ENCODE measurements around the gene ZFPM1. TPM values are rescaled to one million over a fixed set of nuclear protein-coding genes. Genes with fewer than 3 reads are reported as not detected.

ZFPM1 gene
- total RNA-seq, 2 donors from 2014 or later, result 18.1 to 21.5 TPM

DNA sequence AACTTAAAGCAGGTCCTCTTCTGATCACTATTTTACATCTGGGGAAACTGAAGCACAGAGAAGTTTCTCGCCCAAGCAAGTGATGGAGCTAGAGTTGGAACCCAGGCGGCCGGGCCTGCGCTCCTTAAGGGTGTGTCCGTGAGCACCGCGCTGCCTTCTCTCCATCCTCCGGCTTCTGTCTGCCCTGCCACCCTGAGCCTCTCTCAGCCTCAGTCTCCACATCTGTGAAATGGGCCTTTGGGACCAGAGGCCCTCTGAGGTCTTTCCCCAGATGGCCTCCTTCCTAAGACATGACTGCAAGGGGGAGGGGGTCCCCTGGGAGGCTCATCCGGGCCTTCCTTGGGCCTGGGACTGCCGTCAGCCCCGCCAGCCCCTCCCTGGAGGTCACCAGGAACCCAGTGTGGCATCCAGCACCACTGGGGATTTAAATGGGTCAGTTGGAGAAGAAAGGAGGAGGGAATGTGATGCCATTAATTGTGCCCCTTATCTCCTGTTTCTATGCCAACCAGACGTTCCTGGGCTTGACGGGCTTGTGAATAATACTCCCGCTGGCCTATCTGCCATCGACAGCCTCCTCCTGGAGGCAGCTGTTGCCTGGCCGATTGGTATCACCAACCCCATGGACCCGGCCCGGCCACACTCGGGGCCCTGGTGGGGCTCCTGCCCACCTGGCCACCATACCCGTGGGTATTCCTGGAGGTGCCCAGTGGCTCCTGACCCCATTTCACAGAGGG is 5.1 kb downstream of the ZFPM1 start:
- WGBS, 2 experiments (ENCODE audit: insufficient coverage in 1 of 2, insufficient read length in 1 of 2), result 92 to 93% methylated on average over 17 to 20 of the region's 20 CpGs
- peaks cover 22% of the 10 kb centered on the region for H3K27me3 Mint-ChIP-seq (ENCODE audit: insufficient read depth)
- no peak for DNase-seq
- H3K4me3 Mint-ChIP-seq, result no peak overlapping the region
- H3K9ac ChIP-seq (ENCODE audit: extremely low read depth, low read length, poor library complexity, severe bottlenecking), result no peak overlapping the region
- H3K36me3 ChIP-seq (ENCODE audit: control insufficient read depth, insufficient read depth, low read length), result no peaks in the 10 kb centered on the region
- no peak overlapping the region for H3K27ac Mint-ChIP-seq
- H3K36me3 Mint-ChIP-seq (ENCODE audit: low read depth), result no peaks in the 10 kb centered on the region
- peaks cover 12% of the 10 kb centered on the region for H3K4me1 ChIP-seq (ENCODE audit: control insufficient read depth, insufficient read depth, low read length)
- no peak overlapping the region for H3K4me3 ChIP-seq (ENCODE audit: low read length)
- H3K27me3 ChIP-seq (ENCODE audit: control insufficient read depth, insufficient read depth, low read length, poor library complexity, severe bottlenecking), result no peaks in the 10 kb centered on the region
- TF ChIP-seq, protein P1, sequence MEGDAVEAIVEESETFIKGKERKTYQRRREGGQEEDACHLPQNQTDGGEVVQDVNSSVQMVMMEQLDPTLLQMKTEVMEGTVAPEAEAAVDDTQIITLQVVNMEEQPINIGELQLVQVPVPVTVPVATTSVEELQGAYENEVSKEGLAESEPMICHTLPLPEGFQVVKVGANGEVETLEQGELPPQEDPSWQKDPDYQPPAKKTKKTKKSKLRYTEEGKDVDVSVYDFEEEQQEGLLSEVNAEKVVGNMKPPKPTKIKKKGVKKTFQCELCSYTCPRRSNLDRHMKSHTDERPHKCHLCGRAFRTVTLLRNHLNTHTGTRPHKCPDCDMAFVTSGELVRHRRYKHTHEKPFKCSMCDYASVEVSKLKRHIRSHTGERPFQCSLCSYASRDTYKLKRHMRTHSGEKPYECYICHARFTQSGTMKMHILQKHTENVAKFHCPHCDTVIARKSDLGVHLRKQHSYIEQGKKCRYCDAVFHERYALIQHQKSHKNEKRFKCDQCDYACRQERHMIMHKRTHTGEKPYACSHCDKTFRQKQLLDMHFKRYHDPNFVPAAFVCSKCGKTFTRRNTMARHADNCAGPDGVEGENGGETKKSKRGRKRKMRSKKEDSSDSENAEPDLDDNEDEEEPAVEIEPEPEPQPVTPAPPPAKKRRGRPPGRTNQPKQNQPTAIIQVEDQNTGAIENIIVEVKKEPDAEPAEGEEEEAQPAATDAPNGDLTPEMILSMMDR (conservative IDR thresholded peaks at IDR 0.05), result no peak
- H3K27ac ChIP-seq (ENCODE audit: low read depth, low read length), result no peak overlapping the region
- H3K9me3 Mint-ChIP-seq, result no peaks in the 10 kb centered on the region
- no peaks in the 10 kb centered on the region for H3K9me3 ChIP-seq (ENCODE audit: control insufficient read depth, low read length)
- peaks cover 12% of the 10 kb centered on the region for H3K4me1 Mint-ChIP-seq

DNA sequence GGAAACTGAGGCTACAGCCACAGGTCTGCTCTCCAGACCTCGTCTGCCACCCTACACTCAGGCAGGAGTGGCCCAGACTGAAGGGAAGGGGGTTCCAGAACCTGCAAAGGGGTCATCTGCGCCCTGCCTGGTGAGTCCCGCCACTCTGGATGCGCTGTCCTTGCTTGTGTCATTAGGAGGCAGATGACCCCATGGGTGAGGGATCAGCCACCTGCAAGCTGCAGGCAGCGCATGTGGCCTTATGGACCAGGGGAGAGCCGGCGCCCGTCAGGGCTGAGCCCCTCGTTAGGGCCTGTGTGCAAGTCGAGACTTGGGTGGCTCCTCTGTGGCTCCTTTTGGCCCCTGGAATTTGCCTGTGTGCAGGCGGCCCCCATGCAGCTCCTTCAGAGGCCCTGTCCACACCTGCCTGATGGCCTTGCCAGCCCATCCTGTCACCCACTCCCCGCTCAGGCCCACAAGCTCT is 5.7 kb downstream of the ZFPM1 start:
- WGBS, 2 experiments (ENCODE audit: insufficient coverage in 1 of 2, insufficient read length in 1 of 2), result 88 to 93% methylated on average over 11 to 12 of the region's 12 CpGs
- Histone ChIP-seq H3K9ac (ENCODE audit: extremely low read depth, low read length, poor library complexity, severe bottlenecking) (no peak overlapping the region), H3K9me3 (ENCODE audit: control insufficient read depth, low read length) (no peaks in the 10 kb centered on the region), H3K36me3 (ENCODE audit: control insufficient read depth, insufficient read depth, low read length) (no peaks in the 10 kb centered on the region), H3K27me3 (ENCODE audit: control insufficient read depth, insufficient read depth, low read length, poor library complexity, severe bottlenecking) (no peaks in the 10 kb centered on the region), H3K4me3 (ENCODE audit: low read length) (no peak overlapping the region), H3K4me1 (ENCODE audit: control insufficient read depth, insufficient read depth, low read length) (peaks cover 12% of the 10 kb centered on the region), H3K27ac (ENCODE audit: low read depth, low read length) (no peak overlapping the region)
- H3K27ac Mint-ChIP-seq, result no peak overlapping the region
- DNase-seq, result no peak
- peaks cover 12% of the 10 kb centered on the region for H3K4me1 Mint-ChIP-seq
- H3K4me3 Mint-ChIP-seq, result no peak overlapping the region
- no peaks in the 10 kb centered on the region for H3K36me3 Mint-ChIP-seq (ENCODE audit: low read depth)
- no peaks in the 10 kb centered on the region for H3K9me3 Mint-ChIP-seq
- TF ChIP-seq, protein P1 (conservative IDR thresholded peaks at IDR 0.05), result no peak
- peaks cover 22% of the 10 kb centered on the region for H3K27me3 Mint-ChIP-seq (ENCODE audit: insufficient read depth)

GRCh38 chr16:88459366-88460073 is 6.4 kb downstream of the ZFPM1 start:
- DNase-seq, result no peak
- Histone ChIP-seq H3K36me3 (ENCODE audit: control insufficient read depth, insufficient read depth, low read length) (no peaks in the 10 kb centered on the region), H3K27me3 (ENCODE audit: control insufficient read depth, insufficient read depth, low read length, poor library complexity, severe bottlenecking) (no peaks in the 10 kb centered on the region), H3K4me3 (ENCODE audit: low read length) (no peak overlapping the region), H3K4me1 (ENCODE audit: control insufficient read depth, insufficient read depth, low read length) (peaks cover 7% of the 10 kb centered on the region), H3K27ac (ENCODE audit: low read depth, low read length) (no peak overlapping the region), H3K9me3 (ENCODE audit: control insufficient read depth, low read length) (no peaks in the 10 kb centered on the region), H3K9ac (ENCODE audit: extremely low read depth, low read length, poor library complexity, severe bottlenecking) (no peak overlapping the region)
- H3K36me3 Mint-ChIP-seq (ENCODE audit: low read depth), result no peaks in the 10 kb centered on the region
- H3K27me3 Mint-ChIP-seq (ENCODE audit: insufficient read depth), result peaks cover 20% of the 10 kb centered on the region
- WGBS, 2 experiments (ENCODE audit: insufficient coverage in 1 of 2, insufficient read length in 1 of 2), result 91 to 100% methylated on average over 1 to 7 of the region's 8 CpGs
- peaks cover 16% of the 10 kb centered on the region for H3K4me1 Mint-ChIP-seq
- no peak overlapping the region for H3K27ac Mint-ChIP-seq
- H3K9me3 Mint-ChIP-seq, result no peaks in the 10 kb centered on the region
- no peak overlapping the region for H3K4me3 Mint-ChIP-seq
- TF ChIP-seq, protein P1 (conservative IDR thresholded peaks at IDR 0.05), result no peak
